DMS153 treated with DMSO at 0.1 percent for 48 hours (cell line): ENCODE measurements around the gene USP24.
"Not testable (repeated sequence)": the region's sequence is repeated elsewhere in the genome, so short reads cannot be mapped to it uniquely, and the experiment has no call there.

ENCODE experiments used
- DNase-seq: peaks from one replicate; lab custom pipeline; 2025; ENCODE audit not compliant: unreplicated experiment; lab: John Stamatoyannopoulos, UW

The USP24 gene

GRCh38 chr1:55197099-55197498 lies 18.1 kb downstream of the USP24 start:
- DNase-seq, result no peak

GRCh38 chr1:55196433-55197035 lies 18.6 kb downstream of the USP24 start:
- DNase-seq, result no peak

GRCh38 chr1:55195521-55196233 lies 19.5 kb downstream of the USP24 start:
- DNase-seq, result no peak

DNA sequence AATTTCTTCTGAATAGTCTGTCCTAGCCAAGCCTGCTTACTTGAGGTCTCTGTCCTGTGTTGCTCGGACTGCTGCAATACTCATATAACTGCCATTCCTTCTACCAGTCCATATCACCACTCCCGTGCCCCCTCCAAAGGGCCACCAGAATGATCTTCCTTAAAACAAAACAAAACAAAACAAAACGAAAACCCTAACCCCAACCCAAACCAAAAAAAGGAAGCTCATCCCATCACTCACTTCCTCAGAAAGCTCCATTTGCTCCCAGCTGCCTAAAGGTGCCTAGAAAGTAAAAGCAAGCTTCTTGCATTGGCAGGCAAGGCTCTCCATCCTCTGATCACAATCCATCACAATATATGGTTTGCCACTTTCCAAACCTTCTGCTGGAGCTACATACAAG lies 20.3 kb downstream of the USP24 start:
- no peak for DNase-seq

DNA sequence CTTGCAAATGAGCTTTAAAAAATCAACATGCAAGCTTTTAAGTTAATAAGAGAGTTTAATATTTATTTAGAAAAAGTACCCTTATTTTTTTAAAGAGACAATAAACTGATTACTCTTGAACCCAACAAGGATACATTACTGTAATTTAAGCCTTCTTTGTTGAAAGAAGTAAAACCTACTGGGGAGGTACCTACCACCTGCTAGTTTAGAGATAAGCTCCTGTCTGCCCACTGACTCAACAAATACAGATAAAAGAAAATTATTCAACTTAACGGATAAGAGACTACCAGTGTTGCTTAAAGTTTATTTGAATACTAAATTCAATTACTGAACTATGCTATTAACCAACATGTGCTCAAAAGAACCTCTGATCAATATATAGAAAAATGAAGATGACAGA lies 23.1 kb downstream of the USP24 start:
- no peak for DNase-seq

DNA sequence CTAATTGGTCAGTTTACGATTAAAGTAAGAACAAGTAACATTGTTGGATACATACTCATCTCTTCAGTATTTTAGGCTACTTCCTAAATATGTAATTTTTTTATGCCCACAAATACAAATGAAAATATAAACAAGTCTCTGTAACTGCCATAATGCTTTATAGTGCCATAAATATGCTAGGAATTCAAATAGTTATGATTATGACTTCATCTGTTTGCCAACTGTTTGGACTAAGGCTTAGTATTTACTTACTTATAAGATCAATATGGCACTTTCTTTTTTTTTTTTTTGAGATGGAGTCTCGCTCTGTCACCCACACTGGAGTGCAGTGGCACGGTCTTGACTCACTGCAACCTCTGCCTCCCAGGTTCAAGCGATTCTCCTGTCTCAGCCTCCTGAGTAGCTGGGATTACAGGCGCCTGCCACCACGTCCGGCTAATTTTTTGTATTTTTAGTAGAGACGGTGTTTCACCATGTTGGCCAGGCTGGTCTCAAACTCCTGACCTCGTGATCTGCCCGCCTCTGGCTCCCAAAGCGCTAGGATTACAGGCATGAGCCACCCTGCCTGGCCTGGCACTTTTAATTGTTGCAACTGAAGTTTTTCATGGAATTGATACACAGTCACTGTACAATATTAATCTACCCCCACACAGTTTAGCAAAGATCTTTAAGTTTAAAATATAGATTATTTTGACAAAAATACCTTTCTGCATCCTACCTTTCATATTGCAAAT lies 23.8 kb downstream of the USP24 start:
- not testable (repeated sequence) for DNase-seq

DNA sequence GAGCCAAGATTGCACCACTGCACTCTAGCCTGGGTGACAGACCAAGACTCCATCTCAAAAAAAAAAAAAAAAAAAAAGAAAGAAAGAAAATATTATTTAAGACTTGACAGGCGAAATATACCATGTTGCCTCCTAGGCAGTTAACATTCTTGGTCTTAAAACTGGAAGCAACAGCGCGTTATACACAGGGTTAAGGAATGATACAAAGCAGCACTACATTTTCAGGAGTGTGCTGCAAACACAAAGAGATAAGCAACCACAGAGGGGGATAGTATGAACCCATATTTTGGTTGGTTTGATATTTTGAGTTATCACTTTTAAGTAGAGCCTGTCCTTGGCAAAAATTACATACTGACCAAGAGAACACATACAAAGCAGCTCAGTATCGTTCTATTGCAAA lies 25.1 kb downstream of the USP24 start:
- DNase-seq, result no peak

GRCh38 chr1:55188909-55189308 lies 26.3 kb downstream of the USP24 start:
- DNase-seq, result no peak

DNA sequence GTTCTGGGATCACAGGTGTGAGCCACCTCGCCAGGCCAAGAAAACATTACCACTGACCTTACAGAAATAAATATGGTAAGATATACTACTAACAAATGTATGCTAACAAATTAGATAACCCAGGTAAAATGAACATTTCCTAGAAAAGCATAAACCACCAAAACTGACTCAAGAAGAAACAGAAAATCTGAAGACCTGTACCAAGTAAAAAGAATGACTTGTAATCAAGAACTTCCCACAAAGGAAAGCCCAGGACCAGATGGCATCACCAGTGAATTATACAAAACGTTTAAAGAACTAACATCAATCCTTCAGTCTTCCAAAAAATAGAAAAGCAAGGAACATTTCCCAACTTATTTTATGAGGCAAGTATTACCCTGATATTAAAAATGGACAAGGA lies 29.3 kb downstream of the USP24 start:
- DNase-seq, result no peak

DNA sequence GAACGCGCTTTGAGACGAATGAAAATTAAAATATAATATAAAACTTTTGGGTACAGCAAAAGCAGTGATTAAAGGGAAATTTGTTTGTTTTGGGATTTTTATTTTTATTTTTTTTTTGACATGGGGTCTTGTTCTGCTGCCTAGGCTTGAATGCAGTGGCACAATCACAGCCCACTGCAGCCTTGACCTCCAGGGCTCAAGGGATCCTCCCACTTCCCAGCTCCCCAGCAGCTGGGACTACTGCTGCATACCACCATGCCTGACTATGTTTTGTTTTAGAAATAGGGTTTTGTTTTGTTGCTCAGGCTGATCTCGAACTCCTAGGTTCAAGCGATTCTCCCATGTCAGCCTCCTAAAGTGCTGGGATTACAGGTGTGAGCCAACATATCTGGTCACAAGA lies 30.3 kb downstream of the USP24 start:
- no peak for DNase-seq

DNA sequence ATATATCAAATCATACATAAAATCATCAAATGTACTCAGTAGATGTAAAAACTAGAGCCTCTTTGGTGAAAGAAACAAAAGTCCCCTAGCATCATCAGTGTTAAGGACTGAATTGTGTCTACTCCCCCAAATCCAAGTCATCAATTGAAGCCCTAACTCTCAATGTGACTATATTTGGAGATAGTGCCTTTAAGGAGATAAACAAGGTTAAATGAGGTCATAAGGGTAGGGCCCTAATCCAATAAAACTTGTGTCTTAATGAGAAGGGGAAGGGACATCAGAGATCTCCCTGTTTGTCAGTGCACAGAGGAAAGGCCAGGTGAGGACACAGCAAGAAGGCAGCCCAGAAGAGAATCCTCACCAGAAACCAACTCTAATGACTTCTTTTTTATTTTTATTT lies 33.5 kb downstream of the USP24 start:
- no peak for DNase-seq

DNA sequence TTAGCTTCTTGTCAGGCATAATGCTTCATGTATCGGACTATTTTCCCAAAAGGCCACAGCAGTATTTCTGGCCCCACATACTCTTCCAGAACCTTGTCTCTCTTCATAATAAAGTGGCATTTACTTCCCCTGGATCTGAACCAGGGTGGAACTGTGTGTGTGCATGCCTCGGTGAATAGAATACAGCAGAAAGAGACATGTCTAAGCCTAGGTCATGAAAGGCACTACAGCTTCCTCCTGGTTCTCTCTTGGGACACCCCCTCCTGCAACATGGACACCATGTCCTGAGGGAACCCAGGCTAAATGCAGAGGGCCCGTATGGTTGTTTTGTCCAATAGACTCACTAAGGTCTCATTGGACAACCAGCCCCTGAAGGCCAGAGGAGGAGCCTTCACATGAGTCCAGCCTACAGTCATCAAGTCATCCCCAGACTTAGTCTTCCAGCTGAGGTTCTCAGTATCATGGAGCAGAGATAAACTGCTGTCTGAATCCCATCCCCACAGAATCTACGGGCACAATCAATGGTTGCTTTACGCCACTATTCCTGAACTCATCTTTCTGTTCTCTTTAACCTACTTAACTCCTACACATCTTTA lies 35.0 kb downstream of the USP24 start:
- DNase-seq, result no peak

DNA sequence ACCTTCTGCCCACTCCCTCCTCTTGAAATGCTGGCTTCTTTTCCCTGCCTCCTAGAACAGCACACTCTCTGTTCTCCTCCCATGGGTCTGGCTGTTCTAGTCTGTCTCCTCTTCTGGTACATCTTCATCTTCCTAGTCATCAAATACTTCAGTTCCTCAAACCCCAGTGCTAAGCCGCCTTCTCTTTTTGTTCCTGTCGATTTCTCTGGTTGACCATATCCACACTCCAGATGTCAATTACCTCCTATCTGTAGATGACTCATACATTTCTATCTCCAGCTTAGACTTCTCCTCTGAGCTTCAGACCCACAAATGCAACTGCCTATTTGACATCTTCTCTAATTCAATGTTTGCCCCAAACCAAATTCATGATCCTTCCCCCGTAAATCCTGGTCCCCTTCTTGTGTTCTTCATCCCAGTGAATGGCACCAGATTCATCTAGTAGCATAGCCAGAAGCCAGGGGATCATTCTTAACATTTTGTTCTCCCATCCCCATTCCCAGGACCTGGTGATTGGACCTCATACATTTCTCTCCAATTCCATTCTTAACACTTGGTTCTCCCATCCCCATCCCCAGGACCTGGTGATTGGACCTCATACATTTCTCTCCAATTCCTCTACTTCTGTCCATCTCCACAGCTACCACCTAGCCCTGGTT lies 35.9 kb downstream of the USP24 start:
- DNase-seq, result no peak

GRCh38 chr1:55172687-55173086 lies 42.5 kb downstream of the USP24 start:
- DNase-seq, result no peak

DNA sequence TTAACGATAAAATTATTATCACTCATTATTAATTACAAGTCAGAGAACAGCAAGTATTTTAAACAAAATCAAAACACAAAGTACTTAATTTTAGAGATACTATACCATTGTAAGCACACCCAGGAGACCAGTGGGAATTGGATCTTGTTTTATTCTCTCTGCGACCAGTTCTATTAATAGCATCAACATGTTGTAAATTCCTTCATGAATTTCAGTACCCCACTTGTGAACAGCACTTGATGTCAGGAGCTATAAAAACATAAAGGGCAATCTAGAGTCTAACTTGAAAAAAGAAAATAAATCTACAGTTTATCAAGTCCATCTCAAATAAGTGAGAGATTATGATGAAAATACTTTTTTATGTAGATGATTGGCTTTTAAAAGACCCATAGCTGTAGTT lies 42.9 kb downstream of the USP24 start:
- DNase-seq, result no peak

DNA sequence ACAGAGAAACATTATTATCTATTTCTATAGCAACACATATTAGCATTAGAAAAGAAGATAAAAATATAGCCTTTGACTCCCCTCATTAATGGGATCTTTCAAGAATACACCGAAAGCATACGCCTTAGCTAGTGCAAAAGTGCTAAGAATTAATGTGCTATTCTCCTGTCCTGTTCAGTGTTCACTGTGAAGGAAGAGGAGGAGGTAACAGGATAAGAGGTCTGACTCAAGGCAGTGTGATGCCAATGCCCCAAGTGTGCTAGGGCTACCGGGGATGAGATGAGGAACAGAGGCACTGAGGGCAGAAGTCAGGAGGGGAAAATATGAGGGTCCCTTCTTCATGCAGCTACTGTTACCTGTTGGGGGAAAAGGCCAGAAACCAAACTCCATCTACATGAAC lies 43.5 kb downstream of the USP24 start:
- no peak for DNase-seq

DNA sequence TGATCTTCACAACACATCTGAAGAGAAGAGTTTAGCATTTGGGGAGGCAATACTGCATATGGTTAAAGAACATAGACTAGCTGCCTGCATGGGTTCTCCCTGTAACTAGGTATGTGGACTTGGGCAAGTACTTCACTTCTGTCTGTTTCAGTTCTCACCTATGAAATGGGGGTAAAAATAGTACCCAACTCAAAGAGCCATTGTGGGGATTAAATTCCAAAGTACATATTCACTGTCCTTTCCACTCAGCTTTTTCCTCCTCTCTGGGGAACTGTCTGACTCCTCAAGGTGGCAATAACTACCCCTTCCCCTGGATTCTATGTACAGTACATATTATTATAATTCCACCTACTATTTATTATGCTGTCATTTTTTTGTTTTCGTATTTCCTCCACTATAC lies 44.7 kb downstream of the USP24 start:
- no peak for DNase-seq

GRCh38 chr1:55169126-55169525 lies 46.0 kb downstream of the USP24 start:
- DNase-seq, result no peak

GRCh38 chr1:55168353-55168752 lies 46.8 kb downstream of the USP24 start:
- no peak for DNase-seq

DNA sequence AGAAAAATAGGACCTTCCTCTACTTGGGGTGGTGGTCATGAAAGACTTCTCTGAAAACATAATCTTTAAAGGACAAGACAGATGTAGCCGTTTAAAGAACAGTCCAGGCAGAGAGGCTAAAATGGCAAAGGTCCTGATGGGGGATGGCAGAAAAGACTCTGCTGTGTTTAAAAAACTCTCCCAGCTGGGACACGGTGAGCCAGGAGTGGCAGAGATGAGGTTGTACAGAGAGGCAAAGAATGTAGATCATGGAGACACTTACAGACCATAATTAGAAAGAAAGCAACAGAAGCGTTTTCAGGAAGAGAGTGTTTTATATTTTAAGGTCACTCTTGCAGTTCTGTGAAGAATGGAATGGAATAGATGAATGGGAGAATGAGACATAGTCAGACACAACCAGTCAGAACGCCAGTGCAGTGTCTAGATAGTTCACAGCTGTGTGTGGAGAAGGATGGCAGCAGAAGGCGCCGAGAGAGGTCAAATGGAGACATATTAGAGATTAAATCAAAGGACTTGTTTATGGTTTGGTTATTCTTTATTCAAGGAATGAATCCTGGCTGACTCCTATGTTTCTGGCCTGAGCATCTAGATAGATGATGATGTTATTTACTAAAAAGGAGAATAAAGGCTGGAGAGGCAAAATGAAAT lies 47.8 kb downstream of the USP24 start:
- no peak for DNase-seq

- DNase-seq, result no peak
Measured at GRCh38 chr1:55164906-55165305, 50.3 kb downstream of the USP24 start.
